ENCODE measurements around the gene HIBADH.

DNA sequence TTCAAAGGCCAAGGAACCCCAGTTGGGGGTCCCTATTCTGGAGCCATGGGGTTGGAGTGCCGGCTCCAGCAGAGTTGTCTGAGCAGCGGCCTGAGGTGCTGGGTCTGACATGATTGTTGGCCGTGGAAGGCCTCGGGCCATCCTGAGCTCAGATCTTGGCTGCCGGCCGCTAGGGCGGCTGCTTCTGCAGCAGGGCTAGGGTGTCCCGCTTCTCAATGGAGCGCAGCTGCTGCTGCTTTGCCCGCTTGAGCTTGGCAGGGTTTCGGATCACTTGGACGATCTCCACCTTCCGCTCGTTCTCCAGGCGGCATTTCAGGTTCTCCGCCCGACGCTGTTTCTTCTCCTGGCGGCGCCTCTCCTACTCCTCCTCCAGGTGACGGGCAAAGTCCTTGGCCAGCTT lies 171.1 kb downstream of the HIBADH start:
- TF ChIP-seq, protein P1, sequence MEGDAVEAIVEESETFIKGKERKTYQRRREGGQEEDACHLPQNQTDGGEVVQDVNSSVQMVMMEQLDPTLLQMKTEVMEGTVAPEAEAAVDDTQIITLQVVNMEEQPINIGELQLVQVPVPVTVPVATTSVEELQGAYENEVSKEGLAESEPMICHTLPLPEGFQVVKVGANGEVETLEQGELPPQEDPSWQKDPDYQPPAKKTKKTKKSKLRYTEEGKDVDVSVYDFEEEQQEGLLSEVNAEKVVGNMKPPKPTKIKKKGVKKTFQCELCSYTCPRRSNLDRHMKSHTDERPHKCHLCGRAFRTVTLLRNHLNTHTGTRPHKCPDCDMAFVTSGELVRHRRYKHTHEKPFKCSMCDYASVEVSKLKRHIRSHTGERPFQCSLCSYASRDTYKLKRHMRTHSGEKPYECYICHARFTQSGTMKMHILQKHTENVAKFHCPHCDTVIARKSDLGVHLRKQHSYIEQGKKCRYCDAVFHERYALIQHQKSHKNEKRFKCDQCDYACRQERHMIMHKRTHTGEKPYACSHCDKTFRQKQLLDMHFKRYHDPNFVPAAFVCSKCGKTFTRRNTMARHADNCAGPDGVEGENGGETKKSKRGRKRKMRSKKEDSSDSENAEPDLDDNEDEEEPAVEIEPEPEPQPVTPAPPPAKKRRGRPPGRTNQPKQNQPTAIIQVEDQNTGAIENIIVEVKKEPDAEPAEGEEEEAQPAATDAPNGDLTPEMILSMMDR (IDR thresholded peaks at IDR 0.05): no peak
- TF ChIP-seq POLR2A (IDR thresholded peaks at IDR 0.05): no peak

Measured in thyroid gland (tissue), 4 donors.